T47D (cell line): Measurements from ENCODE around the gene ASAP2.

ENCODE experiments used
- DNase-seq, 2 experiments: peaks; one replicate each; pipeline versions ENCODE4 v3.0.0 to v3.0.0-alpha.2; 2011 to 2012; ENCODE audit warnings: low read depth in 1 of 2, low spot score in 1 of 2
- JUND ChIP-seq: IDR thresholded peaks from 2 replicates; pipeline ENCODE4 v1.6.1; 2012; ENCODE audit warnings: low read depth
- in situ Hi-C: cut with HindIII; loops from 2 replicates; pipeline ENCODE4 v1.10.0; 2016; ENCODE audit warnings: low sequenced_read_pairs, low pct_unique_long_range_greater_than_20kb

Gene ASAP2

GRCh38 chr2:9220201-9220600 lies 13.6 kb downstream of the ASAP2 start:
- TF ChIP-seq JUND = no peak
- in situ Hi-C loops = no loop called here

GRCh38 chr2:9221223-9221622 lies 14.6 kb downstream of the ASAP2 start:
- TF ChIP-seq JUND = no peak
- no peak for DNase-seq
- in situ Hi-C loops = no loop called here

More at GRCh38 chr2:9220201-9220600, 13.6 kb downstream of the ASAP2 start:
- DNase-seq = no peak

- no peak for DNase-seq
- no peak for TF ChIP-seq JUND
- in situ Hi-C loops = no loop called here
These were observed 15.8 kb downstream of the ASAP2 start for GRCh38 chr2:9222239-9222892.

GRCh38 chr2:9222893-9223287 lies 16.3 kb downstream of the ASAP2 start:
- in situ Hi-C loops = no loop called here
- TF ChIP-seq JUND = no peak
- DNase-seq = no peak

GRCh38 chr2:9225806-9226205 lies 19.2 kb downstream of the ASAP2 start:
- no peak for TF ChIP-seq JUND
- in situ Hi-C loops = no loop called here
- no peak for DNase-seq

GRCh38 chr2:9226458-9227380 lies 20.1 kb downstream of the ASAP2 start:
- no peak for DNase-seq
- in situ Hi-C loops = no loop called here
- TF ChIP-seq JUND = no peak

- in situ Hi-C loops = no loop called here
- TF ChIP-seq JUND = no peak
- DNase-seq = no peak
These were observed 21.6 kb downstream of the ASAP2 start for GRCh38 chr2:9228088-9228751.

GRCh38 chr2:9228781-9229469 lies 22.3 kb downstream of the ASAP2 start:
- in situ Hi-C loops = no loop called here
- DNase-seq = no peak
- no peak for TF ChIP-seq JUND

- no peak for TF ChIP-seq JUND
- no peak for DNase-seq
- in situ Hi-C loops = no loop called here
These were observed 22.8 kb downstream of the ASAP2 start for GRCh38 chr2:9229470-9229820.

GRCh38 chr2:9230051-9230802 lies 23.6 kb downstream of the ASAP2 start:
- no peak for DNase-seq
- no peak for TF ChIP-seq JUND
- in situ Hi-C loops = no loop called here

- in situ Hi-C loops = no loop called here
These were observed 24.3 kb downstream of the ASAP2 start for GRCh38 chr2:9230881-9231280.

More at GRCh38 chr2:9230881-9231280, 24.3 kb downstream of the ASAP2 start:
- TF ChIP-seq JUND = no peak
- DNase-seq = no peak
